PC-3 (cell line): Measurements from ENCODE around the gene IDI2.

Experiments used
- EZH2 ChIP-seq: fragments of 300-600 bp; sonication (generic); IDR thresholded peaks from one replicate; pipeline ENCODE4 v1.6.1; 2017; ENCODE audit warnings: antibody characterized with exemption, mild to moderate bottlenecking, low read length; ENCODE audit not compliant: unreplicated experiment
- EZH2phosphoT487 ChIP-seq: fragments of 300-600 bp; sonication (generic); IDR thresholded peaks from 2 replicates; pipeline ENCODE4 v1.6.1; 2018; ENCODE audit warnings: mild to moderate bottlenecking, antibody characterized with exemption, low read length, borderline replicate concordance

GRCh38 chr10:983401-983800, 42.3 kb downstream of the IDI2 start:
- TF ChIP-seq EZH2 (no peak), EZH2phosphoT487 (no peak)
